HG03025 (cell line): ENCODE data around the gene NRG2.

ENCODE experiments used
- ATAC-seq: cut with Tn5 transposase; IDR thresholded peaks from one replicate; pipeline ENCODE4 v1.9.1; 2021; ENCODE audit warnings: mild to moderate bottlenecking, moderate library complexity; ENCODE audit not compliant: unreplicated experiment, low FRiP score

Gene NRG2

DNA sequence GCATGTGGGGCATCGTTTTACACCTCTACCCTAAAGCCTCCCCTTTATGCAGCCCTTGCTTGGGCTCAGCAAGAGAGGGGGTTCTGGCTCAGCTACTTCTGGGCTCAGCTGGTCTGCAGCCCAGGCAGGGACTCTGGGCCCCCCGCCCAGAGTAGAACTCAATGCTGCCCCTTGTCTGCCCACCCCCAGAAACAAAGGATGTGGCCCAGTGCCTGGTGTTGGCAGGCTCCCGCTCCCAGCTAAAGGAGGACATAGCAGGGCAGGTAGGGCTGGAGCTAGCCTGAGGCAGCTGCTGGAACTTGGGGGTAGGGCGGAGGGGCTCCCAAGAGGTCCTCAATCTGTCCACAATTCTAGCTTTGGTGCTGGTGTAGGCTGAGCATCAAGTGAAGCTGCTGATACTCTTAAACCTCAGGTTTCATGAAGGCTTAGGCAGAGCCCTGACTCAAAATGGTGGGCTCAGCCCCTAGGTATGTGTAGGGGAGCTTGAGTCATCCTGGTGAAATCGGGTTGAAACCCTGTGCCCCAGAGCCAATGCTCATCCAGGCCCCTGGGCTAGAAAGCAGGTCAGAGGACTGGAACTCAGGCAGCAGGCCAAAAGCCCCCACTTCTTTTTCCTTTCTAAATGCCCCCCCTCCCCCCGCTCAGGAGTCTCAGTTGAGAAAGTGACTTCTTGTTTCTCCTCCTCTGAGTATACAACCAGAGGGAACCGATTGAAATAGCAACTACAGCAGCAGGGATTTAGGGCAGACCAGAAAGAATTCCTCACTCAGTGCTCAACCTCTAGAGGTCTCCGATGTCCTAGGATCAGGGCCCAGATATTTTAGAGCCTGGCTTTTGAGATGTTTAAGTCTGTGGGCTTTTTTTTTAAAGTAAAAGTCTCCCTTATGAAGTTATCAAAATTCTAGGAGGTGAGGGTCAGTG is 236.1 kb downstream of the NRG2 start:
- ATAC-seq: no peak

DNA sequence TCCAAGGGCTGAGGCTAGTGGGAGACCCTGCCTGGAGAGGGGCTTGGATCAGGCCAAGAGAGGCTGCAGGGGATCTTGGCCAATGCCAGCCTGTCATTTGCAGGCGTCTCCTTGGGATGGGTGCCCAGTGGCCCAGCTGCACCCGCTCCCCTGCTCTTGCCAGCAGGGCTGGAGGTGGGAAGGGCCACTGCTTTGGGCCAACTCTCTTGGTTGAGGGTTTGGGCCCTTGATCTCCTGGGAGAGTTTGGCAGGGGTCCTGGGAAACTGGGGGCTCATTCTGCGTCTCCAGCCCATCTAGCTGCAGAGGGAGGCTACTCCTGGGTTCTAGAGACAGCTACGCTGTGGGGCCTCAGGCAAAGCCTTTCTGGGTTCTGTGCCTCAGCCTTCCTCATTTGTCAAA is 237.0 kb downstream of the NRG2 start:
- no peak for ATAC-seq

DNA sequence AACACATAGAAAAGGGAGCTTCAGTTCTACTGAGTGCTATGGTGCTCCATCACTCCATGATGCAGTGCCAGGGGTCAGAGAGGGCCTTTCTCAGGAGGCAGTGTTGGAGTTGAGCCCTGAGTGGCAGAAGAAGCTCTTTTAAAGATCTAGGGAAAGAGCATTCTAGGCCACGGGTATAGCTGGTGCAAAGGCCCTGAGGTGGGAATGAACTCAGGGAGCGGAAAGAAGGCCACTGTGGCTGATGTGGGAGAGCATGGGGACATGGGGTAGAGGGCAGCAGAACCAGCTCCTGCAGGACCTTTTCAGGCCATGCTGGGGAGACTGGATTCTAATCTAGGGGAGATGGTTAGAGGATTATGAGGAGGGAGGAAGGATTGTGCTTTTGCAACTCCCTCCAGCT is 237.6 kb downstream of the NRG2 start:
- no peak for ATAC-seq

DNA sequence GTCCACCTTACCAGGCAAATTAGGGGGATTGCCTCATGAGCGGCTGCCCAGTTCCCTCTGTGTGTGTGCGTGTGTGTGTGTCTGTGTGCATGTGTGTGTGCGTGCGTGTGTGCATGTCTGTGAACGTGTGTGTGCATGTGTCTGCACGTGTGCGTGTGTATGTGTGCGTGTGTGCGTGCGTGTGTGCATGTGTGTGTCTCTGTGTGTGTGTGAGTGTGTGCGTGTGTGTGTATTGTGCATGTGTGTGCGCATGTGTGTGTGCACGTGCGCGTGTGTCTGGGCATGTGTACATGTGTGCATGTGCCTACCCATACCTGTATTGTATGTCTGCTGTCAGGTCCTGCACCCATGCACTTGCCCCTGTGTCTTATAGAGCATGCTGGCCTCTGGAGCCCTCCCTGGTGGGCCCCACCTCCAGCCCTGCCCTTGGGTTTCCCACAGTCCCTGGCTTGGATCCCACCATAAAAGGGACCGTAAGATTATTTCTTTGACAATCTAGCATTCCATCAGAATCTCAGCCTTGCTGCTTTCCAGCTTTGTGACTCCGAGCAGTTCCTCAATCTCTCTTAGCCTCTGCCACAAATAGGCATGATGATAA is 238.2 kb downstream of the NRG2 start:
- no peak for ATAC-seq

DNA sequence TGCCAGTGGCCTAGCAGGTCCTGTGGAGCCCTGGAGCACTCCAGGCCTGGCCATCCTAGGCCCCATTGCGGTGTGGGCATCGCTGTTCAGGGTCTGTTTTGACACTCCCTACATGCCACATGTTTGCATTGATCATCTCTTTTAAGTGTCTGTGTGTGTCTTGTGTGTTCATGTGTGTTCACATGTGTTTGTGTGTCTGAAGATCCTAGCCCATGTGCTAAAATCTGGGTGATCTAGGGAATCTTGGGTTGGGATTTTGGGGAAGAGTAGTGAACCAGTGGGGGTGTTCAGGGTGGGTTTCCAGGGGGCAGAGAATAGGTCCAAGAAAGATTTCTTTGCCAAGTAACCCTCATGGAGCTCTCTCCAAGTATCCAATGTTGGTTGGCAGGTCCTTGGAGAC is 239.1 kb downstream of the NRG2 start:
- no peak for ATAC-seq

DNA sequence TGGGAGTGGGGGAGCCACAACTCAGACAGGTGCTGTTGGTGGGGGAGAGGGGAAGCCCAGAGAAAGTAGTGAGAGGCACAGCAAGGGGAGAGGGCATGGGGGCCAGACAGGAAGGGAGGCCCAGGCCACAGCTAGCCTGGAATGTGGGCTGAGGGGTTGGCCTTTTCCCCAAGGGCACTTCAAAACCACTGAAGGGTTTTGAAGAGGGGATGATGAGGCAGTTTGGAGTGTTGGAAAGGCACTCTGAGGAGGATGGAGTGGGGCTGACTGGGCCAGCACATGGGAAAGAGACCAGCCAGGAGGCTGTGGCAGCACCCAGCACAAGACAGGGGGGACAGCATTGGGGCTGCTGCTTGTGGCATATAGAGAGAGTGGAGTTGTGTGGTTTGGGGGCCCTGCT is 243.7 kb downstream of the NRG2 start:
- no peak for ATAC-seq

DNA sequence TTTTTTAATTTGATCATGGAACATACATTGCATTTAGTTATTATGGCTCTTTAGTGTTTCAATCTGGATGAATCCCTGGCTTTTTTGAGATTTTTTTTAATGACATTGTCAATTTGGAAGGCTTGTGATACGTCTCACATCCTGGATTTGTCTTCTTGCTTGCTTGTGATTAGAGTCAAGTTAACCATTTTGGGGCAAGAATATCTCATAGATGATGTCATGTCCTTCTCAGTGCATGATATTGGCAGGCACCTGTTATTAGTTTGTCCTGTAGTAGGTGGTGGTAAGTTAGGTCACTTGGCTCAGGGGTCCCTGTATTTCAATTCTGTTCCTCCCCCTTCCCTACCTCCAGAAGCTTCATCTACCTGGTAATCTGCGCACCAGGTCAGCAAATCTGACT is 244.2 kb downstream of the NRG2 start:
- no peak for ATAC-seq

DNA sequence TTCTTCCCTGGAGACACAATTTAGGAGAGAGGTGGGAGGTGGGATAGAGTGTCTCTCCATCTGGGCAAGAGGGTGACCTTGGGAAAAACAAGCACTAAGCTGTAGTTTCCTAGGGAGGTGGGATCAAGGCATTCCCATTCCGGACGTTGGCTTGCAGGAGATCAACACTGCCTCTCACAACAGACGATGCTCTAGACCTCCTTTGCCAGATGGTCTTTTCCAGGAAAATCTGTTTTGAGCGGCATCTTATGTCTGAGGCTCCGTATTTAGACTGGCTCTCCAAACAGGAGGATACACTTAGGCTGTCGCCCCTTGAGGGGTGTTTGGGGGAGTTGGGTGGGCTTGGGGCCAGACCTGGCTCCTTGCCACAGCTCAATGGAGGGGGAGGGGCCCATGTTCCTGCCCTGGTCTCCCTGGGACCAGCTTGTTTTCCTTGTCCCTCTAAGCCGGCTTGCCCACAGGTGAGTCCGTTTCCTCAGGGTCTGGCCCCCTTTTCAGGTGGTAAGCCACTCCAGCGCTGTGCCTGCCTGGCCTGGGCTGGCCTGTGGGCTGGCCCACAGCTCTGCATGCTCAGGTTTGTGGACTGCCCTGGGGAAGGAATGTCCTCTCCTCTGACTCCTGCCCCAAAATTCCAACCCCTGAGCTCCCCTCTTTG is 245.1 kb downstream of the NRG2 start:
- ATAC-seq: no peak

DNA sequence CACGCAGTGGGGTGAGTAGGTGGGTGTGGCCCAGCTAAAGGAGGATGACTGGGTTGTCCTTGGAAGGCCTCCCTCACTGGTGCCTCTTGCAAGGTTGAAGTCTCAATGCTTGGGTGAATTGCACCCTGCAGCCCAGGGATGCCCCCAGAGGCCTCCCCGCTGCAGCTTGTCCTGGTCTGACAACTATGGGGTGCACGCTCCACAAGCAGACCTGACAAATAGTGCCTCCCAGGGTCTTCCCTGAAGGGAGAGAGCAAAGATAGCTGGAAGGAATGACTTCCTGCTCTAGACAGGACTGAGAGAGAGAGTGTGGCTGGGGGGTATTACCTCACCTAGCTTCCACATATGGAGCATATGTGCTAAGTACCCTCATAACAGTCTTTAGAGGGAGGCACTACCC is 245.8 kb downstream of the NRG2 start:
- no peak for ATAC-seq
